Measurements from ENCODE around the gene TRABD. TPM values are rescaled to one million over a fixed set of nuclear protein-coding genes. Genes with fewer than 3 reads are reported as not detected.

TRABD gene
- total RNA-seq, 4 donors from 2014 or later: 39.3 to 55.1 (median 45.8) TPM

DNA sequence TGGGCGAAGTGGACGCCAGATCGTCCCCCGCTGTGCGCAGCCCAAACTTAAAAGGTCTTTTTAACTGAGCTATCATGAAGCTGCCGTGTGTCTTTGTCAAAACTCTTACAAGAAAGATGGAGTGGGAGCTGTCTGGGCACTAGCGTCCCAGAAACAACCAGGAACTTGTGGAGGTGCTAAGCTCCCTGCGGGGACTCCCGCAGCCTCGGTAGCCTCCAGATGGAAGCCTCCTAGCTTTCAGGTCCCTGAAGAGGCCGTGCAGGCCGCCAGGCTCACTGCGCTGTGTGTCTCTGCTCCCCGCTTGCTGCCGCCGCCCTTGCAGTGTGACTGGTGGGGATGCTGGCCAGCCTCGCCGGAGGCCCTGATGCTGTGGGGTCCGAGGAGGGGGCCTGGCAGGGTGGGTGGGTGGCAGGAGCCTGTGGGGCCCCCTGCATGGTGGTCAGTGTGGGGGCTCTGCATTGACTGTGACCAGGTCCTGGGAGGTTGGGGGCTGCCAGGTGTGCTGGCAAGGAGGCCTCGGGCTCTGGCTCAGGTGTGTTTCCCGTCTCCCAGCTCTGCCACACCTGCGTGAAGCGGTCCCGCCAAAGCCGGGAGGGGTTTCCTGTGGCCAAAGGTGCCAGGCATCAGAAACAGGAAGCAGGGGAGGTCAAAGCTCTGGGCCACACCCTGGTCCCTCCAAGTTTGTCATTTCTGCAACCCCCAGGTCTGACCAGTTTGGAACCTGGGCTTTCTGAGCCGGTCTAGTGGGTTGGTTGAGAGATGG, 1.2 kb downstream of the TRABD start:
- no peak for DNase-seq
- TF ChIP-seq, protein P1, sequence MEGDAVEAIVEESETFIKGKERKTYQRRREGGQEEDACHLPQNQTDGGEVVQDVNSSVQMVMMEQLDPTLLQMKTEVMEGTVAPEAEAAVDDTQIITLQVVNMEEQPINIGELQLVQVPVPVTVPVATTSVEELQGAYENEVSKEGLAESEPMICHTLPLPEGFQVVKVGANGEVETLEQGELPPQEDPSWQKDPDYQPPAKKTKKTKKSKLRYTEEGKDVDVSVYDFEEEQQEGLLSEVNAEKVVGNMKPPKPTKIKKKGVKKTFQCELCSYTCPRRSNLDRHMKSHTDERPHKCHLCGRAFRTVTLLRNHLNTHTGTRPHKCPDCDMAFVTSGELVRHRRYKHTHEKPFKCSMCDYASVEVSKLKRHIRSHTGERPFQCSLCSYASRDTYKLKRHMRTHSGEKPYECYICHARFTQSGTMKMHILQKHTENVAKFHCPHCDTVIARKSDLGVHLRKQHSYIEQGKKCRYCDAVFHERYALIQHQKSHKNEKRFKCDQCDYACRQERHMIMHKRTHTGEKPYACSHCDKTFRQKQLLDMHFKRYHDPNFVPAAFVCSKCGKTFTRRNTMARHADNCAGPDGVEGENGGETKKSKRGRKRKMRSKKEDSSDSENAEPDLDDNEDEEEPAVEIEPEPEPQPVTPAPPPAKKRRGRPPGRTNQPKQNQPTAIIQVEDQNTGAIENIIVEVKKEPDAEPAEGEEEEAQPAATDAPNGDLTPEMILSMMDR (IDR thresholded peaks at IDR 0.05): no peak
- TF ChIP-seq POLR2A (IDR thresholded peaks at IDR 0.05): no peak
- H3K9me3 ChIP-seq: no peaks in the 10 kb centered on the region
- 7% methylated on average over 5 of the region's 26 CpGs; no CpG with 5 or more reads in 1 of the 2 donors for WGBS, 2 donors
- intact Hi-C loops (cut with DNase I): no loop called here
- H3K36me3 ChIP-seq: peaks cover 0 to 9% (median 5%) of the 10 kb centered on the region in 3 donors
- no peaks in the 10 kb centered on the region for H3K27me3 ChIP-seq
- peaks cover 65 to 94% (median 70%) of the 10 kb centered on the region in 3 donors for H3K4me1 ChIP-seq
- H3K27ac ChIP-seq: peak overlapping the region; percentile 83 to 89 (median 86)
- H3K4me3 ChIP-seq: peak overlapping the region; percentile 63 to 93 (median 78)

DNA sequence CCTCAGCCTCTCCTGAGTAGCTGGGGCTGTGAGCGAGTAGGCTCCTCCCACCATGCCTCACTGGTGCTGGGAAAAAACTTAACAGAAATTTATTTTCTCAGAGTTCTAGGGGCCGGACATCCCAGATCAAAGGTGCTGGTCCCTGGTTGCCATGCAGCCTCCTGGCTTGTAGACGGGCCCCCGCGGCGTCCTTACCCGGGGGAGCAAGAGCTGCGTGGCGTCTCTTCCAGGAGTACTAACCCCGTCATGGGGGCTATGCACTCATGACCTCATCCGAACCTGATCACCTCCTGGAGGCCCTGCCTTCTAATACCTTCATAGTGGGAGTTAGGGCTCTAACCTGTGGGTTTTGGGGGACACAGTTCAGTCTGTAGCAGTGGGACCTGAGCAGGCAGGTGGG, 2.6 kb downstream of the TRABD start:
- DNase-seq: no peak
- intact Hi-C loops (cut with DNase I): no loop called here

GRCh38 chr22:50189184-50189848, 3.6 kb downstream of the TRABD start:
- Histone ChIP-seq H3K4me1 (peaks cover 58 to 86% (median 59%) of the 10 kb centered on the region in 3 donors), H3K27ac (peak overlapping the region; percentile 83 to 95 (median 90)), H3K36me3 (peaks cover 3 to 24% (median 9%) of the 10 kb centered on the region in 3 donors), H3K27me3 (no peaks in the 10 kb centered on the region), H3K4me3 (peak overlapping the region in 2 of 4 donors; percentile 47 to 69), H3K9me3 (no peaks in the 10 kb centered on the region)
- TF ChIP-seq, protein P1 (IDR thresholded peaks at IDR 0.05): no peak
- TF ChIP-seq POLR2A (IDR thresholded peaks at IDR 0.05): no peak
- intact Hi-C loops (cut with DNase I): no loop called here
- no peak for DNase-seq
- WGBS, 2 donors: 58 to 80% methylated on average over 6 to 7 of the region's 20 CpGs

More for the DNA sequence above, 2.6 kb downstream of the TRABD start:
- TF ChIP-seq, protein P1 (IDR thresholded peaks at IDR 0.05): no peak
- no peak for TF ChIP-seq POLR2A (IDR thresholded peaks at IDR 0.05)
- 100% methylated on average over 2 of the region's 11 CpGs; no CpG with 5 or more reads in 1 of the 2 donors for WGBS, 2 donors
- H3K36me3 ChIP-seq: peaks cover 0 to 14% (median 5%) of the 10 kb centered on the region in 3 donors
- no peaks in the 10 kb centered on the region for H3K27me3 ChIP-seq
- peak overlapping the region in 2 of 4 donors; percentile 3 to 10 for H3K27ac ChIP-seq
- H3K9me3 ChIP-seq: no peaks in the 10 kb centered on the region
- H3K4me1 ChIP-seq: peaks cover 63 to 95% (median 69%) of the 10 kb centered on the region in 3 donors
- no peak overlapping the region for H3K4me3 ChIP-seq

- H3K4me1 ChIP-seq: peaks cover 54 to 81% (median 55%) of the 10 kb centered on the region in 3 donors
- peak overlapping the region; percentile 83 to 95 (median 90) for H3K27ac ChIP-seq
- H3K36me3 ChIP-seq: peaks cover 3 to 29% (median 14%) of the 10 kb centered on the region in 3 donors
- H3K9me3 ChIP-seq: no peaks in the 10 kb centered on the region
- H3K27me3 ChIP-seq: no peaks in the 10 kb centered on the region
- intact Hi-C loops (cut with DNase I): no loop called here
- TF ChIP-seq, protein P1 (IDR thresholded peaks at IDR 0.05): no peak
- peak in 1 of 4 donors; percentile 20 for TF ChIP-seq POLR2A (IDR thresholded peaks at IDR 0.05)
- peak overlapping the region; percentile 20 to 69 (median 48) for H3K4me3 ChIP-seq
- DNase-seq: no peak
- 6 to 20% methylated on average over 1 to 4 of the region's 4 CpGs for WGBS, 2 donors
These were observed 4.1 kb downstream of the TRABD start for GRCh38 chr22:50189849-50190181.

Data from esophagus squamous epithelium (tissue), 5 donors.